Transverse colon (tissue), 4 donors: ENCODE measurements around the gene ROCK2. TPM values are rescaled to one million over a fixed set of nuclear protein-coding genes. Genes with fewer than 3 reads are reported as not detected.

Experiments used
- DNase-seq: peaks from one replicate; pipeline ENCODE4 v3.0.0-alpha.2; 2019
- H3K27ac ChIP-seq, 4 donors: fragments of 200-600 bp; sonication (generic); 2 replicates each; pipeline ENCODE4 v1.5.1; 2016 to 2018; ENCODE audit warnings: inconsistent platforms in 4 of 4
- H3K27me3 ChIP-seq: fragments of 200-600 bp; sonication (generic); 2 replicates; pipeline ENCODE4 v1.5.1; 2017; ENCODE audit warnings: inconsistent platforms
- H3K36me3 ChIP-seq, 4 donors: fragments of 200-600 bp; sonication (generic); 2 replicates each; pipeline ENCODE4 v1.5.1; 2017 to 2019; ENCODE audit warnings: inconsistent platforms in 4 of 4
- H3K4me1 ChIP-seq, 4 donors: fragments of 200-600 bp; sonication (generic); 2 replicates each; pipeline ENCODE4 v1.5.1; 2017 to 2020; ENCODE audit warnings: inconsistent platforms in 4 of 4
- H3K4me3 ChIP-seq, 4 donors: fragments of 200-600 bp; sonication (generic); 1 replicate in 1 of 4; 2 replicates in 3 of 4; pipeline versions ENCODE4 v1.5.1 to v1.6.1; 2017 to 2019; ENCODE audit warnings: inconsistent platforms in 4 of 4
- H3K9me3 ChIP-seq, 2 donors: fragments of 200-600 bp; sonication (generic); 2 replicates each; pipeline ENCODE4 v1.5.1; 2017 to 2019; ENCODE audit warnings: inconsistent platforms in 2 of 2
- CTCF ChIP-seq, 5 experiments: fragments of 200-600 bp in 3 of 5; fragments of 450-650 bp in 2 of 5; sonication (generic) in 3 of 5; IDR thresholded peaks; 1 replicate in 2 of 5; 2 replicates in 3 of 5; pipeline ENCODE4 v1.5.1; 2016 to 2017; ENCODE audit warnings: antibody characterized with exemption in 5 of 5, inconsistent platforms in 3 of 5, mild to moderate bottlenecking in 2 of 5, moderate library complexity in 1 of 5
- EP300 ChIP-seq: sonication (generic); formaldehyde crosslinking; IDR thresholded peaks from one replicate; pipeline ENCODE4 v1.6.1; 2017; ENCODE audit warnings: antibody characterized with exemption, low read depth
- POLR2A ChIP-seq: fragments of 450-650 bp; IDR thresholded peaks from one replicate; pipeline ENCODE4 v1.6.1; 2016; ENCODE audit warnings: antibody characterized with exemption, mild to moderate bottlenecking, moderate library complexity
- POLR2AphosphoS5 ChIP-seq, 3 donors: sonication (generic); formaldehyde crosslinking; IDR thresholded peaks; one replicate each; pipeline ENCODE4 v1.6.1; 2016; ENCODE audit warnings: antibody characterized with exemption in 3 of 3
- WGBS, 2 donors: methylation state at CpG; one replicate each; pipeline ENCODE4 v1.1.5; 2018; ENCODE audit warnings: low coverage in 1 of 2; 5-methylcytosine and 5-hydroxymethylcytosine counted together
- in situ Hi-C, 4 donors: fragments of 200-750 bp; cut with MboI; loops; one replicate each; pipeline versions ENCODE4 v1.15.0 to v1.15.1; 2017; ENCODE audit warnings: low sequenced_read_pairs in 3 of 4, low pct_ligation_motif_present in 1 of 4, low pct_unique_long_range_greater_than_20kb in 1 of 4
- intact Hi-C: fragments of 100-400 bp; cut with DNase I; formaldehyde crosslinking; loops from one replicate; pipeline ENCODE4 v1.15.1; 2023; ENCODE audit warnings: low total_unique reads
- small RNA-seq, 4 donors: library from RNA; depleted of rRNA; stranded (forward); fragments of <200 nt; gene quantifications; one replicate each; pipeline ENCODE3, GENCODE V24; 2016
- total RNA-seq, 4 donors: library from RNA; depleted of rRNA; stranded (reverse); fragments of >200 nt; gene quantifications; one replicate each; pipeline ENCODE4 v1.1.0, GENCODE V29; 2016

Gene ROCK2
- total RNA-seq, 4 donors from 2014 or later: 53.9 to 93.0 (median 74.7) TPM

- Histone ChIP-seq H3K4me3 (peak overlapping the region in 1 of 4 donors; percentile 55), H3K27ac (no peak overlapping the region), H3K36me3 (no peaks in the 10 kb centered on the region), H3K9me3 (no peaks in the 10 kb centered on the region), H3K27me3 (peaks cover 7% of the 10 kb centered on the region), H3K4me1 (peaks cover 16 to 32% (median 19%) of the 10 kb centered on the region in 4 donors)
- TF ChIP-seq CTCF (IDR thresholded peaks at IDR 0.05) (no peak), POLR2A (no peak), POLR2AphosphoS5 (IDR thresholded peaks at IDR 0.05) (no peak), EP300 (no peak)
- intact Hi-C loops: no loop called here
- DNase-seq: no peak
- 73% methylated on average over 19 of the region's 19 CpGs; no CpG with 5 or more reads in 1 of the 2 donors for WGBS, 2 donors
- in situ Hi-C loops: loop anchor here (25.0 kb wide), 3 partner anchors 280 to 455 kb away; no protein-coding TSS in a partner anchor
These were observed 212.3 kb downstream of the ROCK2 start for GRCh38 chr2:11132036-11132671.

- in situ Hi-C loops (loop anchor here (25.0 kb wide), 3 partner anchors 281 to 456 kb away; no protein-coding TSS in a partner anchor), intact Hi-C loops (no loop called here)
- 89% methylated on average over 20 of the region's 20 CpGs; no CpG with 5 or more reads in 1 of the 2 donors for WGBS, 2 donors
- no peaks in the 10 kb centered on the region for H3K9me3 ChIP-seq
- no peak overlapping the region for H3K4me3 ChIP-seq
- H3K27ac ChIP-seq: no peak overlapping the region
- H3K36me3 ChIP-seq: no peaks in the 10 kb centered on the region
- no peak for DNase-seq
- peaks cover 4% of the 10 kb centered on the region for H3K27me3 ChIP-seq
- H3K4me1 ChIP-seq: peaks cover 16 to 32% (median 19%) of the 10 kb centered on the region in 4 donors
- TF ChIP-seq CTCF (IDR thresholded peaks at IDR 0.05): no peak
These were observed 213.1 kb downstream of the ROCK2 start for GRCh38 chr2:11131166-11131920.

Small RNA genes lying within 50 kb of the gene (small RNA-seq; reads per million reads assigned to genes)
- gene RNU6-1081P: 0 reads per million in 4 donors

Other genes starting within 250 kb of the ROCK2 start
- gene SLC66A3, start 189.2 kb downstream of the ROCK2 start, total RNA-seq: 10 to 100 TPM in 3 of 4 donors, 1 to 10 TPM in 1; 2.2 to 67.3 (median 39.8) TPM
- gene E2F6, start 121.5 kb upstream of the ROCK2 start, total RNA-seq: 10 to 100 TPM in 1 of 4 donors, 1 to 10 TPM in 3; 6.0 to 19.8 (median 6.9) TPM
- 1 to 10 TPM in 2 of 4 donors, under 1 TPM in 2; 0.20 to 2.6 (median 1.5) TPM for gene GREB1, start 189.4 kb upstream of the ROCK2 start, total RNA-seq